Thoracic aorta (tissue), 2 donors: ENCODE results near the gene RCCD1. TPM values are rescaled to one million over a fixed set of nuclear protein-coding genes. Genes with fewer than 3 reads are reported as not detected.

ENCODE experiments used
- ATAC-seq: fragments of 150-250 bp; one replicate; pipeline ENCODE4 v1.8.0; 2017; ENCODE audit warnings: low read depth; ENCODE audit not compliant: insufficient number of reproducible peaks, low FRiP score
- DNase-seq: peaks from one replicate; pipeline ENCODE4 v3.0.0-alpha.2; 2020; ENCODE audit warnings: low spot score
- H3K27ac ChIP-seq, 2 donors: fragments of 200-600 bp; sonication (generic); 1 replicate in 1 of 2; 2 replicates in 1 of 2; pipeline ENCODE4 v1.5.1; 2016; ENCODE audit warnings: mild to moderate bottlenecking in 2 of 2, moderate library complexity in 2 of 2
- H3K27me3 ChIP-seq: fragments of 200-600 bp; sonication (generic); replicated peaks from 2 replicates; pipeline ENCODE4 v1.6.0; 2016; ENCODE audit warnings: mild to moderate bottlenecking; ENCODE audit not compliant: insufficient read depth
- H3K36me3 ChIP-seq: fragments of 200-600 bp; sonication (generic); one replicate; pipeline ENCODE4 v1.5.1; 2016
- H3K4me1 ChIP-seq, 2 donors: fragments of 200-600 bp; sonication (generic); 1 replicate in 1 of 2; 2 replicates in 1 of 2; pipeline versions ENCODE4 v1.5.1 to v1.6.0; 2016; ENCODE audit warnings: low read depth in 2 of 2, mild to moderate bottlenecking in 1 of 2; ENCODE audit not compliant: control insufficient read depth in 1 of 2
- H3K4me3 ChIP-seq: fragments of 200-600 bp; sonication (generic); 2 replicates; pipeline ENCODE4 v1.5.1; 2016; ENCODE audit warnings: mild to moderate bottlenecking
- H3K9me3 ChIP-seq: fragments of 200-600 bp; sonication (generic); 2 replicates; pipeline ENCODE4 v1.5.1; 2016
- CTCF ChIP-seq: fragments of 200-600 bp; sonication (generic); IDR thresholded peaks from one replicate; pipeline ENCODE4 v1.5.1; 2019; ENCODE audit warnings: antibody characterized with exemption
- total RNA-seq, 2 donors: library from RNA; depleted of rRNA; stranded (reverse); fragments of >200 nt; gene quantifications; one replicate each; pipeline versions ENCODE4 v1.1.0 to v1.2.3, GENCODE V29; 2016

RCCD1 gene
- total RNA-seq, 2 donors from 2014 or later, result 8.6 to 23.7 TPM

GRCh38 chr15:90966262-90966661 lies 11.6 kb downstream of the RCCD1 start:
- Histone ChIP-seq H3K4me1 (peaks cover 0 to 2% of the 10 kb centered on the region in 2 donors), H3K27ac (no peak overlapping the region), H3K27me3 (no peaks in the 10 kb centered on the region), H3K9me3 (no peaks in the 10 kb centered on the region), H3K4me3 (no peak overlapping the region), H3K36me3 (peaks cover 9% of the 10 kb centered on the region)
- no peak for DNase-seq
- no peak for ATAC-seq
- no peak for TF ChIP-seq CTCF

- no peak overlapping the region for H3K4me3 ChIP-seq
- no peak for TF ChIP-seq CTCF
Measured at GRCh38 chr15:90967206-90967605, 12.5 kb downstream of the RCCD1 start.

GRCh38 chr15:90968434-90968833 lies 13.8 kb downstream of the RCCD1 start:
- no peaks in the 10 kb centered on the region for H3K27me3 ChIP-seq
- no peak for DNase-seq
- no peaks in the 10 kb centered on the region for H3K9me3 ChIP-seq
- no peak for ATAC-seq
- H3K4me1 ChIP-seq, result no peaks in the 10 kb centered on the region
- H3K27ac ChIP-seq, result no peak overlapping the region
- TF ChIP-seq CTCF, result no peak
- H3K36me3 ChIP-seq, result peaks cover 9% of the 10 kb centered on the region
- no peak overlapping the region for H3K4me3 ChIP-seq

More at GRCh38 chr15:90967206-90967605, 12.5 kb downstream of the RCCD1 start:
- ATAC-seq (no peak), DNase-seq (no peak)
- no peaks in the 10 kb centered on the region for H3K27me3 ChIP-seq
- no peak overlapping the region for H3K27ac ChIP-seq
- no peaks in the 10 kb centered on the region for H3K4me1 ChIP-seq
- peaks cover 9% of the 10 kb centered on the region for H3K36me3 ChIP-seq
- no peaks in the 10 kb centered on the region for H3K9me3 ChIP-seq

GRCh38 chr15:90970274-90970673 lies 15.6 kb downstream of the RCCD1 start:
- Histone ChIP-seq H3K27ac (no peak overlapping the region), H3K4me1 (no peaks in the 10 kb centered on the region), H3K9me3 (no peaks in the 10 kb centered on the region), H3K36me3 (peaks cover 9% of the 10 kb centered on the region), H3K4me3 (no peak overlapping the region), H3K27me3 (no peaks in the 10 kb centered on the region)
- TF ChIP-seq CTCF, result no peak
- no peak for DNase-seq
- no peak for ATAC-seq

GRCh38 chr15:90972133-90972532 lies 17.4 kb downstream of the RCCD1 start:
- Histone ChIP-seq H3K36me3 (peaks cover 3% of the 10 kb centered on the region), H3K4me3 (no peak overlapping the region), H3K27ac (no peak overlapping the region), H3K9me3 (no peaks in the 10 kb centered on the region), H3K4me1 (no peaks in the 10 kb centered on the region), H3K27me3 (no peaks in the 10 kb centered on the region)
- no peak for ATAC-seq
- no peak for DNase-seq
- TF ChIP-seq CTCF, result no peak
